C4-2B (cell line): ENCODE measurements around the gene METTL1.

Experiments
- H3K27ac ChIP-seq: fragments of 450-650 bp; 2 replicates; pipeline ENCODE4 v1.5.1; 2017
- ZFX ChIP-seq: fragments of 450-650 bp; IDR thresholded peaks from 2 replicates; pipeline ENCODE4 v1.6.1; 2017
- TF ChIP-seq, protein P1 (sequence below): fragments of 450-650 bp; conservative IDR thresholded peaks from 2 replicates; pipeline ENCODE4 v1.5.1; 2017; ENCODE audit warnings: mild to moderate bottlenecking

METTL1 gene

GRCh38 chr12:57813971-57814772 lies 42.3 kb upstream of the METTL1 start:
- TF ChIP-seq, protein P1, sequence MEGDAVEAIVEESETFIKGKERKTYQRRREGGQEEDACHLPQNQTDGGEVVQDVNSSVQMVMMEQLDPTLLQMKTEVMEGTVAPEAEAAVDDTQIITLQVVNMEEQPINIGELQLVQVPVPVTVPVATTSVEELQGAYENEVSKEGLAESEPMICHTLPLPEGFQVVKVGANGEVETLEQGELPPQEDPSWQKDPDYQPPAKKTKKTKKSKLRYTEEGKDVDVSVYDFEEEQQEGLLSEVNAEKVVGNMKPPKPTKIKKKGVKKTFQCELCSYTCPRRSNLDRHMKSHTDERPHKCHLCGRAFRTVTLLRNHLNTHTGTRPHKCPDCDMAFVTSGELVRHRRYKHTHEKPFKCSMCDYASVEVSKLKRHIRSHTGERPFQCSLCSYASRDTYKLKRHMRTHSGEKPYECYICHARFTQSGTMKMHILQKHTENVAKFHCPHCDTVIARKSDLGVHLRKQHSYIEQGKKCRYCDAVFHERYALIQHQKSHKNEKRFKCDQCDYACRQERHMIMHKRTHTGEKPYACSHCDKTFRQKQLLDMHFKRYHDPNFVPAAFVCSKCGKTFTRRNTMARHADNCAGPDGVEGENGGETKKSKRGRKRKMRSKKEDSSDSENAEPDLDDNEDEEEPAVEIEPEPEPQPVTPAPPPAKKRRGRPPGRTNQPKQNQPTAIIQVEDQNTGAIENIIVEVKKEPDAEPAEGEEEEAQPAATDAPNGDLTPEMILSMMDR, result no peak
- no peak for TF ChIP-seq ZFX
- H3K27ac ChIP-seq, result no peak overlapping the region

DNA sequence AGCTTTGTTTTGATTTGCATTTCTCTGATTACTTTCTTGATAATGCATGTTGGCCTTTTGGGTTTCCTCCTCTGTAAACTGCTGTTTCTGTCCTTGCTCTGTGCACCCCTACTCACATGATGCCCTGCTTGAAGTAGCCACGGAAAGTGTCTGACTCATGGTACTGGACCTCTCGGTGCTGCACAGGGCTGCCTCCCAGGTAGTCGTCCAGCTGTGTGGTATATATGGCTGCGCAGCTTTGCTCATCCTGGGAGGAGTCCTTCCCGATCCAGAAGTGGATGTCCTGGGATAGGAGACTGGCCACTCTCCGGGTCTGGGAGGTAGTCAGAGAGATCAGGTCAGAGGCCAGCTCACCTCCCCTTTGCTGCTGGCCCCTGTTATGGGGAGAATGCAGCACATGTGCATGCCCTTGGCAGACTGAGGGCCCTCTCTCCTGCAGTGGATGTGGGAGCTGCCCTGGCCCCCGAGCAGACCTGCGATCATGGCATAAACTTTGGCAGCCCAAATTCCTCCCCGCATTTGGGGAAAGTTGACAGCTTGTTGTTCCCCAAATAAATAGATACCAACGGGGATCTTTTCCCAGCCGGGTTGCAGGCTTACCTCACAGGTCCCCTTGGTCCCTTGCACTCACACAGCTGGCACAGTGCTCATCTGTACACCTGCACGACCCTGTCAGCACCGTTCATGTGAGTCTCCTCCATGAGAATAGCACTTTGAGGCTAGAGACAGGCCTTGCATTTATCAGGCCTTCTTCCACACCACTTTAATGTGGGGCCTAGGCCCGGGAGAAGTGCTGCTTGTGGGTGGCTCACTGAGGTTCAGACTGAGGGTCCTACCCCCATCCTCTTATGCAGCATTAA lies 41.4 kb upstream of the METTL1 start:
- TF ChIP-seq ZFX, result no peak
- TF ChIP-seq, protein P1, result no peak
- H3K27ac ChIP-seq, result no peak overlapping the region

- no peak overlapping the region for H3K27ac ChIP-seq
- TF ChIP-seq, protein P1, result no peak
- no peak for TF ChIP-seq ZFX
Observed at GRCh38 chr12:57811028-57811755, 39.3 kb upstream of the METTL1 start.

DNA sequence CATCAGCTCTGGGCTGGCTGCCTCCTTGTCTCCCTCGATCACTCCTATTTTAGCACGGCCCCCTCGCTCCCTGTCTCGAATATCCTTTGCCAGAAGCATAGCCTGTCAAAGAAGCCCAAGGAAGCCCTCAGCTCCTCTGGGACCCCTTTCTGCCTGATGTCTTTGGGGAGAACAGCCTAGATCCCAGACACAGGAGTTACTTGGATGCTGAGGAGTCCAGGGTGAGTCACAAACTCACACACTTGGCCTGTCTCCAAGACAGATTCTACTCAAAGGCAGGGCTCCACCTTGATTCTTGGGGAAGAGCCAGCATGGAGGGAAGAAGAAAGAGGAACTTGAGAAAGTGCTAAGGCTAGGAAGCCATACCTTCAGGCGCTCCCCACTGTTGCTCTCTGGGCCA lies 38.5 kb upstream of the METTL1 start:
- TF ChIP-seq, protein P1, result no peak
- TF ChIP-seq ZFX, result no peak
- H3K27ac ChIP-seq, result no peak overlapping the region

DNA sequence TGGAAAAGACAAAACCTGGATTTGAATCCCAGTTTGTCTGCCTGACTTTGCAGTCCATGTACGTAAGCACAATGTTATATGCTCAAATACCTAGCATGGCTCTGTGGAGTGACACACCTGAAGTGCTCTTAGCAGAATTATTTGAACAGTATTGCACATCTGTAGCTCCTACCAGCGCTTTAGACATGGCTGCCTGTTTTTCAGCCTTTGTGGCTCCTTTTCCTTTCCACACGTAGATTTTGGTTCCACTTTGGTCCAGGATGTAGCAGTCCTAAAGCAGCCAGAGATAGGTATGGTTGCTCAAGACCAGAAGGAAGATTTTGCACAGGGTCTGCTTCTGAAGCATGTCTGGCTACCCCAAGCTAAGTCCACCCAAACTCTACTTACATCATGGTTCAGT lies 37.5 kb upstream of the METTL1 start:
- H3K27ac ChIP-seq, result no peak overlapping the region
- TF ChIP-seq, protein P1, result no peak
- TF ChIP-seq ZFX, result no peak

DNA sequence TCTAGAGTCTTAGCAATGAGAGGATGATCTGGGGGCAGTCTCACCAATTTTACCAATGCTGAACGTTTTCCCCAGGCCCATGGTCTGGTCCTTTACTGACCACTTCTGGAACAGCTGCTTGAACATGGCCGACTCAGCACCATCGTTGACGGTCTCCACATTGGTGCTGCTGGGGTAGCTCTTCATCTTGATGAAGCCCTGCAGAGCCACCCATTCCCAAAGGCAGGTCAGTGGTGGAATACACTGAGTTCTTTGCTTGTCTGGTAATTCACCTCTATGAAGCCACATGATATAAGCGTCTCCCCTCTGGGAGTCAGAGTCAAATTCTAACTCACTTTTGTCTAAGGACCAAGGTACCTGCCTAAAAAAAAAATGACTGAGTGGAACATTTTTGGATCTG lies 36.4 kb upstream of the METTL1 start:
- TF ChIP-seq ZFX, result no peak
- TF ChIP-seq, protein P1, result no peak

More for the DNA sequence above, 36.4 kb upstream of the METTL1 start:
- no peak overlapping the region for H3K27ac ChIP-seq
